Lower lobe of right lung (tissue), 2 donors: ENCODE measurements around the gene SLA2. TPM values are rescaled to one million over a fixed set of nuclear protein-coding genes. Genes with fewer than 3 reads are reported as not detected.

Experiments
- ATAC-seq, 2 donors: fragments of 200-7000 bp; cut with Tn5 transposase; one replicate each; pipeline ENCODE4 v1.9.1; 2020 to 2022; ENCODE audit warnings: mild to moderate bottlenecking in 2 of 2, moderate library complexity in 2 of 2
- DNase-seq: peaks from one replicate; pipeline ENCODE4 v3.0.0-alpha.2; 2020
- H3K27ac ChIP-seq: fragments of 200-600 bp; one replicate; pipeline ENCODE4 v1.8.0; 2022
- H3K27me3 ChIP-seq: fragments of 200-600 bp; one replicate; pipeline ENCODE4 v1.8.0; 2022; ENCODE audit warnings: low read depth
- H3K36me3 ChIP-seq: fragments of 200-600 bp; one replicate; pipeline ENCODE4 v1.8.0; 2022; ENCODE audit warnings: mild to moderate bottlenecking
- H3K4me1 ChIP-seq: fragments of 200-600 bp; one replicate; pipeline ENCODE4 v1.8.0; 2022
- H3K4me3 ChIP-seq: fragments of 200-600 bp; one replicate; pipeline ENCODE4 v1.8.0; 2022; ENCODE audit warnings: mild to moderate bottlenecking
- H3K9me3 ChIP-seq: fragments of 200-600 bp; one replicate; pipeline ENCODE4 v1.8.0; 2022
- intact Hi-C: fragments of 100-400 bp; cut with DNase I; formaldehyde crosslinking; loops from one replicate; pipeline ENCODE4 v1.11.0; 2022
- total RNA-seq: library from RNA; stranded (reverse); fragmentation: NEBNext Ultra II Directional; extraction: Animal tissue kit (Norgen Biotek cat#: 25700); gene quantifications from one replicate; pipeline ENCODE4 v1.2.1, GENCODE V29; 2021
- TF ChIP-seq, protein P1 (sequence below): fragments of 200-600 bp; IDR thresholded peaks from one replicate; pipeline ENCODE4 v1.8.0; 2022; ENCODE audit warnings: antibody characterized with exemption, mild to moderate bottlenecking
- donor health status: DM: no; HTN: yes; CAD: no; lungs with severe emphysema.

SLA2 gene
- total RNA-seq, 1 donor from 2014 or later: 1.4 TPM

DNA sequence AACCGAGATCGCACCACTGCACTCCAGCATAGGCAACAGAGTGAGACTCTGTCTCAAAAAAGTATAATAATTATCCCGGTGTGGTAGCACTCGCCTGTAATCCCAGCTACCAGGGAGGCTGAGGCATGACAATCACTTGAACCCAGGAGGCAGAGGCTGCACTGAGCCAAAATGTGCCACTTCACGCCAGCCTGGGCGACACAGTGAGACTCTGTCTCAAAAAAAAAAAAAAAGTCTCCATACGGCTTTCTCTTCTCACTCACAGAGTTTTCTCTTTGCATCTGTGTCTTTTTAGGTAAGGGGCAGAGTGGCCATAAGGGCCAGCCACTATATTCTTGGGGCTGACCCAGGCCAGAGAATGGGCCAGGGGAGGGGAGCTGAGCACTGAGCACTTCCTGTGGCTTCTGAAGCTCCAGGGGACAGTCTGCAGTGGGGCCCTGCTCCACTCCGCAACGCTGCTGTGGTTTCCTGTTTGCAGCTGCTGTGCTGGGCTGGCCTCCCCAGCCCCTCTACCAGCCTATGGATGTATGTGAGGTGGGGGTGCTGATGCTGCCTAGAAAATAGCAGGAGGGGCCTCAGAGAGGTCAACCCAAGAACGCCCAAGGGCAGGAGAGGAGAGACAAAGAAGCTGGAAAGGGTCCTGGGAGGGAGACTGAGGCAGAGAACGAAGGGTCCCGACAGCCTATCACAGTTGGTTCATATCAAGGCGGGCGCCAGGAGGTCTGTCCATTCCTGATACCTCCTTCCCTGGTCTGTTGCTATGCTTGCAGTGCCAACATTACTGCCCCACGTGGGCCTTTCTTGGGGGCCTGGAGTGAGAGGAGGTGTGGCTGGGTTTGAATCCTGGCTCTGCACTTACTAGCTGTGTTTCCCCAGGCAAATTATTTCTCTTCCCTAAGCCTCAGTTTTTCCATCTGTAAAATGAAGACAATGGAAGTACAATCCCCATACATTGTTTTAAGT is 16.0 kb downstream of the SLA2 start:
- peaks cover 5% of the 10 kb centered on the region for H3K4me1 ChIP-seq
- no peaks in the 10 kb centered on the region for H3K36me3 ChIP-seq
- H3K27ac ChIP-seq: no peak overlapping the region
- ATAC-seq: peak; percentile 47 to 52
- H3K27me3 ChIP-seq: no peaks in the 10 kb centered on the region
- no peaks in the 10 kb centered on the region for H3K9me3 ChIP-seq
- intact Hi-C loops: no loop called here
- DNase-seq: no peak
- TF ChIP-seq, protein P1, sequence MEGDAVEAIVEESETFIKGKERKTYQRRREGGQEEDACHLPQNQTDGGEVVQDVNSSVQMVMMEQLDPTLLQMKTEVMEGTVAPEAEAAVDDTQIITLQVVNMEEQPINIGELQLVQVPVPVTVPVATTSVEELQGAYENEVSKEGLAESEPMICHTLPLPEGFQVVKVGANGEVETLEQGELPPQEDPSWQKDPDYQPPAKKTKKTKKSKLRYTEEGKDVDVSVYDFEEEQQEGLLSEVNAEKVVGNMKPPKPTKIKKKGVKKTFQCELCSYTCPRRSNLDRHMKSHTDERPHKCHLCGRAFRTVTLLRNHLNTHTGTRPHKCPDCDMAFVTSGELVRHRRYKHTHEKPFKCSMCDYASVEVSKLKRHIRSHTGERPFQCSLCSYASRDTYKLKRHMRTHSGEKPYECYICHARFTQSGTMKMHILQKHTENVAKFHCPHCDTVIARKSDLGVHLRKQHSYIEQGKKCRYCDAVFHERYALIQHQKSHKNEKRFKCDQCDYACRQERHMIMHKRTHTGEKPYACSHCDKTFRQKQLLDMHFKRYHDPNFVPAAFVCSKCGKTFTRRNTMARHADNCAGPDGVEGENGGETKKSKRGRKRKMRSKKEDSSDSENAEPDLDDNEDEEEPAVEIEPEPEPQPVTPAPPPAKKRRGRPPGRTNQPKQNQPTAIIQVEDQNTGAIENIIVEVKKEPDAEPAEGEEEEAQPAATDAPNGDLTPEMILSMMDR: no peak
- no peak overlapping the region for H3K4me3 ChIP-seq

DNA sequence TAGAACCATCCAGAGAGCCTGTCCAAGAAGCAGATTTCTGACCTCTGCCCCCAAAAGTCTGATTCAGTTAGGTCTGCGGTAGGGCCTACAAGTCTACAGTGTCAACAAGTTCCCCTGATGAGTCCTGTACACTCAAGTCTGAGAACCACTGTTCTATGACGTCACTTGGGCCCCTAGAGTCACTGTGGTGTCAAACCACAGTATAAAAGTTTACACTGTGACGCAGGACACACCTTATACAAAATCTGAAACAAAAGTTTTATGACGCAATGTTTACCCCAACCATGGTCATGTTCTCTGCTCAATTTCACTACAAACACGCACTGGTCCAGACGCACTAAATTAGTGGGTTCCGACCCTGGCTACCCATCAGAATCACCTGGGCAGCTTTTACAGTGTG is 17.9 kb downstream of the SLA2 start:
- intact Hi-C loops: no loop called here
- ATAC-seq (peak in 1 of 2 donors; percentile 28), DNase-seq (no peak)

DNA sequence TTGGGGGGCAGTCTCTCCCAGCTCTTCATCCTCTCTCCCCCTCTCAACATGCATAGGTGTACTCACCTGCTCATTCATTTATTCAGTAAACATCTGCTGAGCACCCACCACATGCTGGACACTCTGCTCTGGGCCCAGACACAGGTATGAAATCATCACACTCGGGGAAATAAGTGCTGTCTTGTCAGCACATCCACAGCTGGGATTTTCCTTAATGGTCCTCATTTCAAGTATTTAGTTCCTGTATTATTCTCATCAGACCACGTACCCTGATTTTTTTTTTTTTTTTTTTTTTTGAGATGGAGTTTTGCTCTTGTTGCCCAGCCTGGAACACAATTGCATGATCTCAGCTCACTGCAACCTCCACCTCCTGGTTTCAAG is 21.1 kb downstream of the SLA2 start:
- intact Hi-C loops: no loop called here
- Histone ChIP-seq H3K27ac (no peak overlapping the region), H3K4me1 (peaks cover 11% of the 10 kb centered on the region), H3K27me3 (no peaks in the 10 kb centered on the region), H3K9me3 (no peaks in the 10 kb centered on the region), H3K4me3 (no peak overlapping the region), H3K36me3 (no peaks in the 10 kb centered on the region)
- DNase-seq: no peak
- no peak for ATAC-seq
- TF ChIP-seq, protein P1: no peak

More for the DNA sequence above, 17.9 kb downstream of the SLA2 start:
- H3K27ac ChIP-seq: no peak overlapping the region
- H3K27me3 ChIP-seq: no peaks in the 10 kb centered on the region
- no peaks in the 10 kb centered on the region for H3K36me3 ChIP-seq
- H3K4me1 ChIP-seq: peaks cover 14% of the 10 kb centered on the region
- no peak overlapping the region for H3K4me3 ChIP-seq
- TF ChIP-seq, protein P1: no peak
- no peaks in the 10 kb centered on the region for H3K9me3 ChIP-seq

DNA sequence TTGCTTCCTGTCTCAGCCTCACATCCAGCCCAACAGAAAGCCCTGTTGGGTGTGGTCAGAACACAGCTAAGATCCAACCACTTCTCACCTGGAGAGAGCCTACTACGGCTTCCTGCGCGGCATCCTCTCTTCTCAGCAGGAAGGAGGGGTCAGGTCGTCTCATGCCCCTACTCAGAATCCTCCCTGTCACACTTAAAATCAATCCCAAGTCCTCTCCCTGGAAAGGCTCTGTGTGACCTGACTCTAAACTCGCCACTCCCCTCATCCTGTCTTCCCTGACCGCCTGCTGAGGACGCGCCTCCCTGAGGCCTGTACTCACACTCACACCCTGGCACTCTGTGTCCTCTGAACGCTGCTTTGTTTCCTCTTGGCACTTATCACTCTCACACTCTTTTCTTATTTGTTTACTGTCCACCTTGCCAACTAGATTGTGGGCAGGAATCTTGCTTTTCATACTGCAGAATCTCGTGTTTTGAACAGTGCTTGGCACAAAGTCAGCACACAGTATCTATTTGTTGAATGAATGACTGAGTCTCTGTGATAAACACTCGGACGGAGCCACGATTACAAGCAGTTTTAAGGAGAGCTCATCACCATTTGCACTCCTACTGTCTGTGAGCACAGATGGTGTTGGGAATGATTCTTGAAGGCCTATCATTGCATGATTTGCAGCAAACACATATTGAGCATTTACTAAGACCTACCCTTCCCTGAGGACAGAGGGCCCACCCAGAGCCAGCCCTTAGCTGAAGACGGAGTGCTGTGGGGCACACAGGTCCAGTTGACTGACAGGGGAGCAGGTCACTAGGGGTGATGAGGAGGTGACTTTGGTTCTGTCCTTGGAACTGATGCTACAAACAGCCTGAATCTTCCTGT is 21.7 kb downstream of the SLA2 start:
- H3K4me3 ChIP-seq: no peak overlapping the region
- H3K4me1 ChIP-seq: peaks cover 9% of the 10 kb centered on the region
- no peak for DNase-seq
- H3K36me3 ChIP-seq: no peaks in the 10 kb centered on the region
- no peaks in the 10 kb centered on the region for H3K27me3 ChIP-seq
- intact Hi-C loops: no loop called here
- TF ChIP-seq, protein P1: no peak
- ATAC-seq: peak; percentile 70 to 82
- H3K27ac ChIP-seq: peak overlapping the region; percentile 18
- no peaks in the 10 kb centered on the region for H3K9me3 ChIP-seq

DNA sequence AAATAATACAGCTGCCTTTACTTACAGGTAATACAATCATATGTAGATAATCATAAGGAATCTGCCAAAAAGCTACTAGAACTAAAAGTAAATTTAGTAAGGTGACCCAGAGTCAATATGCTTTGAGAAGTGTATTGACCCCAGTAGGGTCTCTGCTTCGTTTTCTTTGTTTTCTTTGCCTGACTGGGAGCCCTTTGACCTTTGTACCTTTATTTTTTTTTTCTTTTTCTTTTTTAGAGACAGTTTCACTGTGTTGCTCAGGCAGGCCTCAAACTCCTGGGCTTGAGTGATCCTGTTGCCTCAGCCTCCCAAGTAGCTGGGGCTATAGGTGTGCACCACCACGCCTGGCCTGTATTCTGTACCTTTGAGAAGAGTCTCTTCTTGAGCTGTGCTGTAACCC is 22.6 kb downstream of the SLA2 start:
- DNase-seq (no peak), ATAC-seq (no peak)
- Histone ChIP-seq H3K36me3 (no peaks in the 10 kb centered on the region), H3K9me3 (no peaks in the 10 kb centered on the region), H3K4me1 (peaks cover 9% of the 10 kb centered on the region), H3K4me3 (no peak overlapping the region), H3K27ac (no peak overlapping the region), H3K27me3 (no peaks in the 10 kb centered on the region)
- intact Hi-C loops: no loop called here
- TF ChIP-seq, protein P1: no peak
